HepG2 (cell line): ENCODE data around the gene SUPT6H. TPM values are rescaled to one million over a fixed set of nuclear protein-coding genes. Genes with fewer than 3 reads are reported as not detected.
A peak's percentile ranks its signal among the peaks of the same experiment; 100 is the strongest.

Source experiments
- ATAC-seq: fragments of 200-7000 bp; cut with Tn5 transposase; 3 replicates; pipeline ENCODE4 v1.9.1; 2020; ENCODE audit warnings: mild to moderate bottlenecking, moderate library complexity
- BruUV-seq: library from RNA; stranded (reverse); fragments of 400-500 nt; replicated peaks from 2 replicates; lab custom pipeline; 2021; lab: Mats Ljungman, UMichigan
- CTCF ChIA-PET: fragments of 300-600 bp; formaldehyde crosslinking; extraction: SDS; loops from one replicate; lab custom pipeline; 2021; ENCODE audit warnings: low total read pairs, inconsistent platforms, low intra/inter-chr PET ratio; lab: Yijun Ruan, JAX
- POLR2A ChIA-PET: fragments of 350-600 bp; sonication (Branson Sonifier 250); formaldehyde crosslinking; loops from one replicate; lab custom pipeline; 2020; ENCODE audit warnings: antibody characterized with exemption, inconsistent platforms; lab: Yijun Ruan, JAX
- DNase-seq: peaks from one replicate; pipeline ENCODE4 v3.0.0-alpha.2; 2015; ENCODE audit warnings: low spot score
- FAIRE-seq: peaks from 3 replicates; lab custom pipeline; 2011; peaks lifted over from hg19 to GRCh38; lab: Jason Lieb, UNC
- H2AFZ ChIP-seq: one replicate; pipeline ENCODE4 v1.6.1; 2011; ENCODE audit warnings: low read length, inconsistent platforms
- H3K27ac ChIP-seq: fragments of 300-600 bp; 3 replicates; pipeline ENCODE4 v1.8.0; 2011; ENCODE audit warnings: mixed run types, mild to moderate bottlenecking, mixed read lengths, low read length, inconsistent platforms; ENCODE audit not compliant: insufficient read depth; ENCODE audit errors: extremely low read length
- H3K27me3 ChIP-seq, 2 experiments: fragments of 200-600 bp in 1 of 2; 2 replicates in 1 of 2; 3 replicates in 1 of 2; pipeline versions ENCODE4 v1.6.0 to v1.8.0; 2011; ENCODE audit warnings: low read length in 2 of 2, mild to moderate bottlenecking in 2 of 2, moderate library complexity in 2 of 2, inconsistent platforms in 1 of 2; ENCODE audit not compliant: insufficient read depth in 2 of 2, control insufficient read depth in 1 of 2
- H3K36me3 ChIP-seq, 2 experiments: fragments of 200-600 bp in 1 of 2; replicated peaks in 1 of 2; 2 replicates in 1 of 2; 3 replicates in 1 of 2; pipeline versions ENCODE4 v1.5.1 to v1.8.0; 2011; ENCODE audit warnings: low read length in 2 of 2, inconsistent platforms in 1 of 2; ENCODE audit not compliant: insufficient read depth in 2 of 2, control insufficient read depth in 1 of 2
- H3K4me1 ChIP-seq: 2 replicates; pipeline ENCODE4 v1.5.1; 2012; ENCODE audit warnings: low read length, inconsistent platforms; ENCODE audit not compliant: insufficient read depth
- H3K4me2 ChIP-seq: 2 replicates; pipeline ENCODE4 v1.6.0; 2011; ENCODE audit warnings: low read depth, low read length, inconsistent platforms
- H3K4me3 ChIP-seq, 3 experiments: fragments of 200-600 bp in 1 of 3; sonication (generic), shearing (Covaris generic) in 1 of 3; replicated peaks in 1 of 3; 2 replicates each; pipeline ENCODE4 v1.5.1; 2011 to 2016; ENCODE audit warnings: low read length in 3 of 3, inconsistent platforms in 2 of 3, low read depth in 2 of 3, mild to moderate bottlenecking in 2 of 3, control low read depth in 1 of 3, mixed read lengths in 1 of 3; ENCODE audit not compliant: insufficient read depth in 1 of 3
- H3K79me2 ChIP-seq: one replicate; pipeline ENCODE4 v1.6.1; 2011; ENCODE audit warnings: low read length, inconsistent platforms; ENCODE audit not compliant: insufficient read depth
- H3K9ac ChIP-seq: 2 replicates; pipeline ENCODE4 v1.6.0; 2011; ENCODE audit warnings: mild to moderate bottlenecking, low read depth, low read length, inconsistent platforms; ENCODE audit not compliant: insufficient read depth
- H3K9me3 ChIP-seq: 2 replicates; pipeline ENCODE4 v1.5.1; 2012; ENCODE audit warnings: mild to moderate bottlenecking, low read length
- H4K20me1 ChIP-seq: 2 replicates; pipeline ENCODE4 v1.6.0; 2011; ENCODE audit warnings: inconsistent platforms, mild to moderate bottlenecking, low read length, moderate library complexity; ENCODE audit not compliant: insufficient read depth
- AKAP8 ChIP-seq: sonication (generic); formaldehyde crosslinking; IDR thresholded peaks from 2 replicates; pipeline ENCODE4 v1.5.1; 2020; ENCODE audit warnings: mild to moderate bottlenecking, missing genetic modification reagents
- CBX5 ChIP-seq: sonication (generic); formaldehyde crosslinking; IDR thresholded peaks from 2 replicates; pipeline ENCODE4 v1.4.0; 2020; ENCODE audit warnings: missing genetic modification reagents, borderline replicate concordance
- FOXO1 ChIP-seq: sonication (generic); formaldehyde crosslinking; IDR thresholded peaks from 2 replicates; pipeline ENCODE4 v1.4.0; 2020; ENCODE audit warnings: missing genetic modification reagents
- HOXA9 ChIP-seq: sonication (generic); formaldehyde crosslinking; IDR thresholded peaks from 2 replicates; pipeline ENCODE4 v1.8.1; 2022; ENCODE audit warnings: missing genetic modification reagents, mild to moderate bottlenecking, moderate library complexity, borderline replicate concordance
- KDM3A ChIP-seq: IDR thresholded peaks from 2 replicates; pipeline ENCODE4 v1.6.1; 2018; ENCODE audit warnings: low read depth, missing compliant biosample characterization
- NFIC ChIP-seq: IDR thresholded peaks from 2 replicates; pipeline ENCODE4 v1.6.1; 2012; ENCODE audit warnings: mild to moderate bottlenecking, low read length, inconsistent platforms
- PAF1 ChIP-seq: IDR thresholded peaks from 2 replicates; pipeline ENCODE4 v1.6.1; 2016; ENCODE audit warnings: missing genetic modification reagents, missing compliant biosample characterization
- RBM22 ChIP-seq: fragments of 200-400 bp; formaldehyde crosslinking; optimal IDR thresholded peaks from 2 replicates; pipeline ENCODE3; 2017; ENCODE audit warnings: mild to moderate bottlenecking, low read length, moderate library complexity
- TCF12 ChIP-seq, 2 experiments: fragments of 450-650 bp in 1 of 2; sonication (generic) in 1 of 2; formaldehyde crosslinking in 1 of 2; IDR thresholded peaks; 2 replicates each; pipeline versions ENCODE4 v1.6.1 to v1.8.0; 2017 to 2022; ENCODE audit warnings: antibody characterized with exemption in 1 of 2, mild to moderate bottlenecking in 1 of 2, missing genetic modification reagents in 1 of 2, moderate library complexity in 1 of 2
- ZBTB33 ChIP-seq: sonication (generic); formaldehyde crosslinking; IDR thresholded peaks from 2 replicates; pipeline ENCODE4 v1.4.0; 2020; ENCODE audit warnings: missing genetic modification reagents
- ZFP1 ChIP-seq: IDR thresholded peaks from 2 replicates; pipeline ENCODE4 v1.6.1; 2016
- ZFX ChIP-seq: sonication (generic); formaldehyde crosslinking; IDR thresholded peaks from 2 replicates; pipeline ENCODE4 v1.4.0; 2020; ENCODE audit warnings: mild to moderate bottlenecking, low read depth, missing genetic modification reagents, moderate library complexity
- ZNF331 ChIP-seq: sonication (generic); formaldehyde crosslinking; IDR thresholded peaks from 2 replicates; pipeline ENCODE4 v1.4.0; 2020; ENCODE audit warnings: missing genetic modification reagents
- ZNF430 ChIP-seq: sonication (generic); formaldehyde crosslinking; IDR thresholded peaks from 2 replicates; pipeline ENCODE4 v1.9.0; 2021; ENCODE audit warnings: mild to moderate bottlenecking, missing genetic modification reagents
- ZNF749 ChIP-seq: sonication (generic); formaldehyde crosslinking; IDR thresholded peaks from 2 replicates; pipeline ENCODE4 v1.8.0; 2022; ENCODE audit warnings: mild to moderate bottlenecking, missing genetic modification reagents, moderate library complexity, borderline replicate concordance
- ZNF773 ChIP-seq: sonication (generic); formaldehyde crosslinking; IDR thresholded peaks from 2 replicates; pipeline ENCODE4 v1.4.0; 2020; ENCODE audit warnings: missing genetic modification reagents, borderline replicate concordance
- ZNF800 ChIP-seq: sonication (generic); formaldehyde crosslinking; IDR thresholded peaks from 2 replicates; pipeline ENCODE4 v1.4.0; 2020; ENCODE audit warnings: missing genetic modification reagents
- WGBS: methylation state at CpG from one replicate; pipeline ENCODE4 v1.1.6; 2017; ENCODE audit warnings: low lambda C conversion rate; 5-methylcytosine and 5-hydroxymethylcytosine counted together
- in situ Hi-C: cut with HindIII; loops from 2 replicates; pipeline ENCODE4 v1.10.0; 2017; ENCODE audit warnings: low pct_unique_long_range_greater_than_20kb; ENCODE audit not compliant: extremely low pct_ligation_motif_present
- intact Hi-C: fragments of 100-400 bp; cut with micrococcal nuclease; formaldehyde crosslinking; loops from one replicate; pipeline ENCODE4 v1.10.0; 2022; ENCODE audit not compliant: unreplicated experiment
- polyA plus RNA-seq, 8 experiments: library from polyadenylated mRNA; depleted of rRNA in 3 of 8; stranded (reverse) in 7 of 8; unstranded in 1 of 8; fragments of >200 nt; fragmentation: Illumina TruSeq in 4 of 8; extraction: Trizol in 4 of 8; gene quantifications; 2 replicates each; pipeline versions ENCODE4 v1.2.1 to v1.2.3, GENCODE V29; 2011 to 2016; ENCODE audit warnings: low read depth in 4 of 8, missing spikeins in 1 of 8, mixed read lengths in 1 of 8; ENCODE audit not compliant: insufficient read depth in 1 of 8
- total RNA-seq, 5 experiments: library from RNA; depleted of rRNA; stranded (reverse); fragments of >200 nt; fragmentation: Illumina TruSeq; extraction: Trizol; gene quantifications; 2 replicates each; pipeline ENCODE4 v1.2.3, GENCODE V29; 2016; ENCODE audit warnings: low read depth in 1 of 5

The SUPT6H gene
- total and polyA plus RNA-seq, 2 of the 13 experiments (the other 11 are each of a cell fraction or from before 2014, with no cell fraction given): 32.7 to 39.9 TPM

GRCh38 chr17:28725166-28725659 lies 63.2 kb downstream of the SUPT6H start:
- H3K4me1 ChIP-seq: peaks cover 62% of the 10 kb centered on the region
- no peak overlapping the region for H2AFZ ChIP-seq
- DNase-seq (peak; percentile 65), ATAC-seq (peak; percentile 5), FAIRE-seq (no peak)
- ChIA-PET CTCF (interaction anchor here (5.0 kb wide), 1 partner anchor 25 kb away, joined by 142 read pairs; no protein-coding TSS in a partner anchor), POLR2A (interaction anchor here (0.7 to 8.7 kb wide), 8 partner anchors 14 to 227 kb away, joined by 3 to 590 read pairs (median 14); partner anchors contain the start of genes BLTP2, PHF12, PROCA1 and SDF2)
- in situ Hi-C loops (loop anchor here (25.0 kb wide), 1 partner anchor 387 kb away; no protein-coding TSS in a partner anchor), intact Hi-C loops (no loop called here)
- H3K9ac ChIP-seq: peak overlapping the region; percentile 93
- H4K20me1 ChIP-seq: peaks cover 42% of the 10 kb centered on the region
- H3K4me3 ChIP-seq: peak overlapping the region; percentile 48 to 90 (median 69); a peak in 5 of 6 replicates
- 14% methylated on average over 13 of the region's 20 CpGs for WGBS
- peaks cover 8 to 38% of the 10 kb centered on the region in 2 experiments; a peak in 4 of 5 replicates for H3K36me3 ChIP-seq
- H3K27ac ChIP-seq: peak overlapping the region; percentile 88
- no peaks in the 10 kb centered on the region; a peak in 1 of 5 replicates for H3K27me3 ChIP-seq
- H3K9me3 ChIP-seq: no peaks in the 10 kb centered on the region
- peak overlapping the region; percentile 82 for H3K4me2 ChIP-seq
- BruUV-seq: TSS peak; percentile 69
- peaks cover 35% of the 10 kb centered on the region for H3K79me2 ChIP-seq
- TF ChIP-seq AKAP8 (CRISPR knock-in tag) (0 out of 2 replicates have a peak, but pooled peaks have one; percentile 51), FOXO1 (CRISPR knock-in tag) (no peak), ZFX (CRISPR knock-in tag) (0 out of 2 replicates have a peak, but pooled peaks have one; percentile 60), ZNF773 (CRISPR knock-in tag) (0 out of 2 replicates have a peak, but pooled peaks have one; percentile 62), CBX5 (CRISPR knock-in tag) (0 out of 2 replicates have a peak, but pooled peaks have one; percentile 35), ZNF430 (CRISPR knock-in tag) (peak; percentile 36; the same call in 1 of the 2 replicates), ZBTB33 (CRISPR knock-in tag) (peak; percentile 34; the same call in 1 of the 2 replicates), ZFP1 (CRISPR knock-in tag) (0 out of 2 replicates have a peak, but pooled peaks have one; percentile 26), NFIC (0 out of 2 replicates have a peak, but pooled peaks have one; percentile 59), TCF12 (IDR thresholded peaks at IDR 0.05) (no peak), TCF12 (CRISPR knock-in tag; IDR thresholded peaks at IDR 0.05) (0 out of 2 replicates have a peak, but pooled peaks have one; percentile 16), KDM3A (CRISPR knock-in tag) (0 out of 2 replicates have a peak, but pooled peaks have one; percentile 26), ZNF800 (0 out of 2 replicates have a peak, but pooled peaks have one; percentile 78), PAF1 (CRISPR knock-in tag) (peak; percentile 98), RBM22 (peak; percentile 99), ZNF749 (0 out of 2 replicates have a peak, but pooled peaks have one; percentile 12), ZNF331 (CRISPR knock-in tag) (no peak; the same call in 1 of the 2 replicates), HOXA9 (0 out of 2 replicates have a peak, but pooled peaks have one; percentile 29)
